ENCODE data around the gene F2RL2. TPM values are rescaled to one million over a fixed set of nuclear protein-coding genes. Genes with fewer than 3 reads are reported as not detected.

F2RL2 gene
- total and polyA plus RNA-seq, 2 of the 4 experiments (the other 2 are of a cell fraction) = 21.7 to 32.8 TPM

GRCh38 chr5:76620166-76620565, 3.0 kb downstream of the F2RL2 start (continued):
- TF ChIP-seq CTCF (conservative IDR thresholded peaks at IDR 0.05; ENCODE audit: low read depth, low read length) = no peak

- Histone ChIP-seq H3K23ac (ENCODE audit: low read depth, low read length) (peak overlapping the region; percentile 20; the same call in 1 of the 2 replicates), H3K36me3 (ENCODE audit: control insufficient read depth, insufficient read depth, low read length) (peaks cover 7% of the 10 kb centered on the region), H2BK20ac (ENCODE audit: low read depth, low read length) (peak overlapping the region; percentile 91), H3K4me3 (ENCODE audit: insufficient read depth, low read depth, low read length) (no peak overlapping the region), H3K9me1 (ENCODE audit: insufficient read depth, low read length) (peaks cover 16% of the 10 kb centered on the region), H4K91ac (ENCODE audit: insufficient read depth, low read depth, low read length) (peak overlapping the region; percentile 71), H3K4me1 (ENCODE audit: control insufficient read depth, insufficient read depth, low read length) (peaks cover 12% of the 10 kb centered on the region; the same call in 1 of the 2 replicates), H2AK5ac (ENCODE audit: low read depth, low read length) (peak overlapping the region; percentile 94), H2BK120ac (ENCODE audit: low read depth, low read length) (peak overlapping the region; percentile 85), H3K27me3 (ENCODE audit: control insufficient read depth, insufficient read depth, low read length) (no peaks in the 10 kb centered on the region), H4K5ac (ENCODE audit: low read depth, low read length) (peak overlapping the region; percentile 58; the same call in 1 of the 2 replicates), H3K9me3 (ENCODE audit: control insufficient read depth, insufficient read depth, low read length) (no peaks in the 10 kb centered on the region), H4K8ac (ENCODE audit: low read depth in 2 of 2, low read length in 2 of 2) (peak overlapping the region in 1 of 2 experiments; percentile 71; a peak in 2 of 4 replicates), H2AFZ (replicated peaks; ENCODE audit: low read length, poor library complexity) (peak overlapping the region; percentile 64), H4K20me1 (ENCODE audit: insufficient read depth, low read length) (no peaks in the 10 kb centered on the region), H3K4ac (ENCODE audit: low read depth, low read length) (peak overlapping the region; percentile 75), H2BK15ac (ENCODE audit: low read depth, low read length) (peak overlapping the region; percentile 43; the same call in 2 of the 3 replicates), H3K14ac (replicated peaks; ENCODE audit: low read depth, low read length) (peak overlapping the region; percentile 66), H3K18ac (ENCODE audit: low read depth, low read length) (peak overlapping the region; percentile 5; the same call in 1 of the 2 replicates), H3K4me2 (ENCODE audit: low read depth, low read length) (no peak overlapping the region), H3K79me1 (ENCODE audit: low read depth in 1 of 2, low read length in 2 of 2) (peaks cover 6 to 23% of the 10 kb centered on the region in 2 experiments; a peak in 3 of 4 replicates), H3K56ac (ENCODE audit: extremely low read depth, insufficient read depth, low read length) (no peak overlapping the region), H3K9ac (ENCODE audit: low read depth, low read length) (no peak overlapping the region), H2AK9ac (replicated peaks; ENCODE audit: low read depth, low read length, poor library complexity) (peak overlapping the region; percentile 7), H2BK5ac (ENCODE audit: low read depth, low read length, poor library complexity, severe bottlenecking) (peak overlapping the region; percentile 95), H3K27ac (ENCODE audit: insufficient read depth, low read length) (peak overlapping the region; percentile 66)
- in situ Hi-C loops (cut with MboI; ENCODE audit: low sequenced_read_pairs) = no loop called here
- 0% methylated on average over 1 of the region's 4 CpGs; no CpG with 5 or more reads in 1 of the 2 experiments for WGBS, 2 experiments (ENCODE audit: extremely low coverage in 2 of 2, insufficient read length in 1 of 2)
- intact Hi-C loops (cut with micrococcal nuclease) = no loop called here
- no TSS peak for BruUV-seq (replicated peaks)
- peak; percentile 79 for TF ChIP-seq CEBPB (IDR thresholded peaks at IDR 0.05; ENCODE audit: low read depth, low read length)
- peak; percentile 79 for TF ChIP-seq RCOR1 (IDR thresholded peaks at IDR 0.05; ENCODE audit: insufficient replicate concordance, low read length)
- no peak for TF ChIP-seq FOS (IDR thresholded peaks at IDR 0.05; ENCODE audit: low read depth, low read length)
- ChIA-PET CTCF (interaction anchor here (0.6 kb wide), 1 partner anchor 1156 kb away, joined by 8 read pairs; no protein-coding TSS in a partner anchor), POLR2A (ENCODE audit: unreplicated experiment) (no interaction called here)
- ATAC-seq (ENCODE audit: low read depth) (peak; percentile 89), DNase-seq (peak; percentile 96)
- dilution Hi-C loops (cut with HindIII; ENCODE audit: low sequenced_read_pairs, unreplicated experiment) = no loop called here
These were observed 5.5 kb downstream of the F2RL2 start for GRCh38 chr5:76617675-76618074.

Data from IMR-90 (cell line).